Erythroblast (primary cell): Measurements from ENCODE around the gene S100A16.

ENCODE experiments used
- GATA1 ChIP-seq: IDR thresholded peaks from 2 replicates; pipeline ENCODE4 v1.6.1; 2011; ENCODE audit warnings: low read depth, mild to moderate bottlenecking, control low read depth, low read length, moderate library complexity
- POLR2A ChIP-seq: IDR thresholded peaks from 2 replicates; pipeline ENCODE4 v1.6.1; 2011; ENCODE audit warnings: mild to moderate bottlenecking, low read length

GRCh38 chr1:153586347-153586746, 26.6 kb downstream of the S100A16 start:
- TF ChIP-seq POLR2A: no peak
- TF ChIP-seq GATA1: no peak
